GM12878 (cell line): ENCODE measurements around the gene FICD. TPM values are rescaled to one million over a fixed set of nuclear protein-coding genes. Genes with fewer than 3 reads are reported as not detected.

Experiments
- ATAC-seq: fragments of 200-7000 bp; cut with Tn5 transposase; 3 replicates; pipeline ENCODE4 v1.9.1; 2020; ENCODE audit warnings: mild to moderate bottlenecking, moderate library complexity
- BruUV-seq: library from RNA; stranded (reverse); fragments of 400-500 nt; replicated peaks from 2 replicates; lab custom pipeline; 2021; lab: Mats Ljungman, UMichigan
- CTCF ChIA-PET: fragments of 300-600 bp; sonication (Branson Sonifier 250); formaldehyde crosslinking; extraction: SDS; loops from one replicate; lab custom pipeline; 2021; ENCODE audit warnings: inconsistent platforms; lab: Yijun Ruan, JAX
- POLR2A ChIA-PET: fragments of 350-600 bp; formaldehyde crosslinking; extraction: SDS; loops from one replicate; lab custom pipeline; 2021; ENCODE audit warnings: inconsistent platforms; lab: Charles Lee
- RAD21 ChIA-PET: fragments of 300-600 bp; sonication (Branson Sonifier 250); formaldehyde crosslinking; loops from one replicate; lab custom pipeline; 2023; ENCODE audit warnings: antibody characterized with exemption; ENCODE audit not compliant: unreplicated experiment; lab: Charles Lee
- SMC1A ChIA-PET: fragments of 300-600 bp; sonication (Branson Sonifier 250); formaldehyde crosslinking; loops from one replicate; lab custom pipeline; 2023; ENCODE audit not compliant: unreplicated experiment, uncharacterized antibody; lab: Charles Lee
- DNase-seq: peaks from one replicate; pipeline ENCODE4 v3.0.0-alpha.2; 2011; ENCODE audit warnings: low read depth, low spot score
- FAIRE-seq: peaks from 3 replicates; lab custom pipeline; 2011; peaks lifted over from hg19 to GRCh38; lab: Jason Lieb, UNC
- H2AFZ ChIP-seq: 2 replicates; pipeline ENCODE4 v1.6.0; 2011; ENCODE audit warnings: low read depth, low read length, control low read depth; ENCODE audit not compliant: control insufficient read depth
- H3K27ac ChIP-seq: 2 replicates; pipeline ENCODE4 v1.5.1; 2011; ENCODE audit warnings: control low read depth; ENCODE audit not compliant: control insufficient read depth, insufficient read depth
- H3K27me3 ChIP-seq, 2 experiments: replicated peaks in 1 of 2; 2 replicates each; pipeline versions ENCODE4 v1.6.0 to v1.6.1; 2011; ENCODE audit warnings: low read length in 1 of 2; ENCODE audit not compliant: control insufficient read depth in 2 of 2, insufficient read depth in 2 of 2
- H3K36me3 ChIP-seq, 2 experiments: 2 replicates each; pipeline ENCODE4 v1.5.1; 2011; ENCODE audit warnings: low read length in 1 of 2; ENCODE audit not compliant: control insufficient read depth in 2 of 2, insufficient read depth in 2 of 2
- H3K4me1 ChIP-seq: 2 replicates; pipeline ENCODE4 v1.6.1; 2011; ENCODE audit warnings: mild to moderate bottlenecking, low read length, moderate library complexity, mixed read lengths; ENCODE audit not compliant: control insufficient read depth, insufficient read depth
- H3K4me2 ChIP-seq: 2 replicates; pipeline ENCODE4 v1.6.0; 2011; ENCODE audit warnings: control low read depth; ENCODE audit not compliant: control insufficient read depth, insufficient read depth
- H3K4me3 ChIP-seq: fragments of 200-600 bp; sonication (generic); 2 replicates; pipeline ENCODE4 v1.5.1; 2016
- H3K79me2 ChIP-seq: 2 replicates; pipeline ENCODE4 v1.6.0; 2011; ENCODE audit warnings: low read length; ENCODE audit not compliant: control insufficient read depth, insufficient read depth
- H3K9ac ChIP-seq: 2 replicates; pipeline ENCODE4 v1.8.0; 2011; ENCODE audit warnings: low read length, control low read depth, mixed read lengths; ENCODE audit not compliant: control insufficient read depth, insufficient read depth
- H3K9me3 ChIP-seq: replicated peaks from 3 replicates; pipeline ENCODE4 v1.5.1; 2011; ENCODE audit warnings: mild to moderate bottlenecking, low read length; ENCODE audit not compliant: control insufficient read depth, insufficient read depth
- H4K20me1 ChIP-seq: 2 replicates; pipeline ENCODE4 v1.6.0; 2011; ENCODE audit not compliant: control insufficient read depth, insufficient read depth
- ATF2 ChIP-seq: IDR thresholded peaks from 2 replicates; pipeline ENCODE4 v1.6.1; 2012; ENCODE audit warnings: low read length, inconsistent platforms
- ATF3 ChIP-seq: IDR thresholded peaks from 2 replicates; pipeline ENCODE4 v1.6.1; 2011; ENCODE audit warnings: low read depth, mild to moderate bottlenecking, low read length, moderate library complexity, borderline replicate concordance; ENCODE audit errors: extremely low read depth
- CBX3 ChIP-seq: fragments of 200-600 bp; sonication (generic); IDR thresholded peaks from 2 replicates; pipeline ENCODE4 v1.6.1; 2016; ENCODE audit warnings: low read depth, borderline replicate concordance
- CHD1 ChIP-seq: IDR thresholded peaks from 2 replicates; pipeline ENCODE4 v1.6.1; 2012; ENCODE audit warnings: low read depth, low read length, improper control_type of control experiment
- CHD4 ChIP-seq: fragments of 200-600 bp; sonication (generic); IDR thresholded peaks from 2 replicates; pipeline ENCODE4 v1.6.1; 2016; ENCODE audit warnings: mild to moderate bottlenecking
- CREM ChIP-seq: IDR thresholded peaks from 2 replicates; pipeline ENCODE4 v1.6.1; 2014; ENCODE audit warnings: antibody characterized with exemption, low read depth
- EGR1 ChIP-seq, 2 experiments: IDR thresholded peaks; 1 replicate in 1 of 2; 2 replicates in 1 of 2; pipeline ENCODE4 v1.6.1; 2011 to 2012; ENCODE audit warnings: low read depth in 2 of 2, low read length in 2 of 2, borderline replicate concordance in 1 of 2, mild to moderate bottlenecking in 1 of 2, moderate library complexity in 1 of 2
- EZH2 ChIP-seq: IDR thresholded peaks from 2 replicates; pipeline ENCODE4 v1.6.1; 2012; ENCODE audit warnings: low read depth, mild to moderate bottlenecking, control low read depth, inconsistent platforms, low read length, borderline replicate concordance; ENCODE audit not compliant: control insufficient read depth
- FOXM1 ChIP-seq: IDR thresholded peaks from 2 replicates; pipeline ENCODE4 v1.6.1; 2012; ENCODE audit warnings: low read depth, mild to moderate bottlenecking, inconsistent platforms, low read length, moderate library complexity
- MTA3 ChIP-seq: IDR thresholded peaks from 2 replicates; pipeline ENCODE4 v1.6.1; 2012; ENCODE audit warnings: low read length, inconsistent platforms, borderline replicate concordance
- NFYB ChIP-seq: IDR thresholded peaks from 2 replicates; pipeline ENCODE4 v1.6.1; 2011; ENCODE audit warnings: low read depth, mild to moderate bottlenecking, low read length, improper control_type of control experiment, moderate library complexity; ENCODE audit not compliant: insufficient read depth
- POU2F2 ChIP-seq: IDR thresholded peaks from 3 replicates; pipeline ENCODE4 v1.6.1; 2011; ENCODE audit warnings: low read depth, mild to moderate bottlenecking, low read length, borderline replicate concordance
- RELB ChIP-seq: fragments of 450-650 bp; IDR thresholded peaks from 2 replicates; pipeline ENCODE4 v1.6.1; 2017; ENCODE audit warnings: low read depth, mild to moderate bottlenecking, moderate library complexity
- STAT1 ChIP-seq: fragments of 450-650 bp; conservative IDR thresholded peaks from 2 replicates; pipeline ENCODE4 v1.6.1; 2014; ENCODE audit warnings: antibody characterized with exemption, mild to moderate bottlenecking
- TAF1 ChIP-seq: IDR thresholded peaks from 2 replicates; pipeline ENCODE4 v1.6.1; 2011; ENCODE audit warnings: mild to moderate bottlenecking, low read depth, low read length, borderline replicate concordance
- YBX1 ChIP-seq: fragments of 450-650 bp; IDR thresholded peaks from 2 replicates; pipeline ENCODE4 v1.6.1; 2016; ENCODE audit warnings: antibody characterized with exemption
- ZNF207 ChIP-seq: fragments of 450-650 bp; IDR thresholded peaks from 2 replicates; pipeline ENCODE4 v1.6.1; 2014; ENCODE audit warnings: antibody characterized with exemption, mild to moderate bottlenecking, borderline replicate concordance
- ZNF687 ChIP-seq: fragments of 450-650 bp; IDR thresholded peaks from 2 replicates; pipeline ENCODE4 v1.6.1; 2017; ENCODE audit warnings: mild to moderate bottlenecking, moderate library complexity
- WGBS: methylation state at CpG from one replicate; pipeline ENCODE4 v1.1.6; 2016; ENCODE audit warnings: low lambda C conversion rate; ENCODE audit not compliant: insufficient replicate concordance, insufficient coverage; ENCODE audit errors: missing lambda C conversion rate; 5-methylcytosine and 5-hydroxymethylcytosine counted together
- in situ Hi-C: fragments of 300-500 bp; cut with MboI; formaldehyde crosslinking; loops from 9 replicates; pipeline ENCODE4 v1.14.3; 2018; ENCODE audit warnings: mixed read lengths
- intact Hi-C: fragments of 100-400 bp; cut with micrococcal nuclease; formaldehyde crosslinking; loops from one replicate; pipeline ENCODE4 v1.14.2; 2022; ENCODE audit not compliant: unreplicated experiment
- polyA plus RNA-seq, 11 experiments: library from polyadenylated mRNA; depleted of rRNA in 4 of 11; unstranded in 6 of 11; stranded (reverse) in 5 of 11; fragments of >200 nt; fragmentation: Nextera tagmentation in 4 of 11; fragmentation: Illumina TruSeq in 1 of 11; extraction: Ambion mirVana in 4 of 11; extraction: Trizol in 1 of 11; gene quantifications; 1 replicate in 1 of 11; 2 replicates in 10 of 11; pipeline versions ENCODE4 v1.2.1 to v1.2.3, GENCODE V29; 2011 to 2016; ENCODE audit warnings: inconsistent platforms in 2 of 11, missing spikeins in 2 of 11, low read depth in 1 of 11
- total RNA-seq, 4 experiments: library from RNA; depleted of rRNA in 3 of 4; stranded (reverse); fragments of >200 nt in 3 of 4; fragmentation: Illumina TruSeq in 1 of 4; extraction: Trizol in 1 of 4; gene quantifications; 2 replicates each; pipeline versions ENCODE4 v1.2.1 to v1.2.3, GENCODE V29; 2013 to 2021

Gene FICD
- total and polyA plus RNA-seq, 10 of the 15 experiments (the other 5 are each of a cell fraction or from before 2014, with no cell fraction given): 1.1 to 9.4 (median 4.3) TPM

GRCh38 chr12:108482717-108483212 lies 32.3 kb upstream of the FICD start:
- no peaks in the 10 kb centered on the region for H4K20me1 ChIP-seq
- in situ Hi-C loops (no loop called here), intact Hi-C loops (no loop called here)
- ChIA-PET SMC1A (no interaction called here), CTCF (interaction anchor here (1.4 kb wide), 1 partner anchor 9 kb away, joined by 3 read pairs; no protein-coding TSS in a partner anchor), RAD21 (no interaction called here), POLR2A (no interaction called here)
- H3K4me1 ChIP-seq: no peaks in the 10 kb centered on the region
- BruUV-seq: no TSS peak
- no peak overlapping the region for H2AFZ ChIP-seq
- ATAC-seq: no peak
- H3K4me3 ChIP-seq: no peak overlapping the region
- no peaks in the 10 kb centered on the region for H3K79me2 ChIP-seq
- no peak overlapping the region for H3K4me2 ChIP-seq
- 57% methylated on average over 11 of the region's 11 CpGs for WGBS
- H3K9me3 ChIP-seq: no peaks in the 10 kb centered on the region; the same call in 2 of the 3 replicates
- no peaks in the 10 kb centered on the region for H3K27me3 ChIP-seq
- H3K36me3 ChIP-seq: no peaks in the 10 kb centered on the region
- FAIRE-seq: no peak
- no peak for DNase-seq
- no peak overlapping the region for H3K9ac ChIP-seq
- no peak overlapping the region for H3K27ac ChIP-seq
- no peak for TF ChIP-seq YBX1
- TF ChIP-seq TAF1: no peak
- TF ChIP-seq CHD4: no peak
- TF ChIP-seq FOXM1: no peak
- TF ChIP-seq POU2F2: no peak
- no peak for TF ChIP-seq EGR1 (IDR thresholded peaks at IDR 0.05; ENCODE audit: borderline replicate concordance in 1 of 2, low read depth in 2 of 2, low read length in 2 of 2)
- no peak for TF ChIP-seq STAT1
- TF ChIP-seq EZH2: no peak
- no peak for TF ChIP-seq MTA3
- no peak for TF ChIP-seq CREM
- no peak for TF ChIP-seq ATF2
- no peak for TF ChIP-seq CHD1
- no peak for TF ChIP-seq ZNF207
- TF ChIP-seq RELB: no peak
- TF ChIP-seq CBX3: no peak
- TF ChIP-seq ATF3: no peak
- TF ChIP-seq NFYB: no peak
- no peak for TF ChIP-seq ZNF687
